Measurements from ENCODE around the gene LRRC75B. TPM values are rescaled to one million over a fixed set of nuclear protein-coding genes. Genes with fewer than 3 reads are reported as not detected.

LRRC75B gene
- total and polyA plus RNA-seq, 4 donors: 4.6 to 47.7 (median 10.6) TPM

GRCh38 chr22:24590596-24591173 is 2.2 kb downstream of the LRRC75B start:
- no peaks in the 10 kb centered on the region for H3K36me3 ChIP-seq (ENCODE audit: control insufficient read depth in 1 of 2, insufficient read depth in 2 of 2, low read length in 1 of 2)
- H3K27me3 ChIP-seq (ENCODE audit: control insufficient read depth in 1 of 2, insufficient read depth in 2 of 2, low read length in 1 of 2): no peaks in the 10 kb centered on the region
- DNase-seq (peak; percentile 40 to 55), ATAC-seq (ENCODE audit: low FRiP score) (no peak)
- intact Hi-C loops (cut with DNase I): no loop called here
- 96% methylated on average over 12 of the region's 12 CpGs for WGBS, 2 donors
- H3K4me3 ChIP-seq (ENCODE audit: low read length in 2 of 2): no peak overlapping the region
- H3K4me1 ChIP-seq (ENCODE audit: control insufficient read depth in 1 of 2, insufficient read depth in 2 of 2, low read length in 2 of 2): no peaks in the 10 kb centered on the region
- H3K27ac ChIP-seq (ENCODE audit: low read depth in 1 of 2, low read length in 2 of 2): no peak overlapping the region
- no peaks in the 10 kb centered on the region for H3K9me3 ChIP-seq (ENCODE audit: control insufficient read depth, low read length)

GRCh38 chr22:24589518-24590030 is 3.3 kb downstream of the LRRC75B start:
- H3K9me3 ChIP-seq (ENCODE audit: control insufficient read depth, low read length): no peaks in the 10 kb centered on the region
- intact Hi-C loops (cut with DNase I): no loop called here

DNA sequence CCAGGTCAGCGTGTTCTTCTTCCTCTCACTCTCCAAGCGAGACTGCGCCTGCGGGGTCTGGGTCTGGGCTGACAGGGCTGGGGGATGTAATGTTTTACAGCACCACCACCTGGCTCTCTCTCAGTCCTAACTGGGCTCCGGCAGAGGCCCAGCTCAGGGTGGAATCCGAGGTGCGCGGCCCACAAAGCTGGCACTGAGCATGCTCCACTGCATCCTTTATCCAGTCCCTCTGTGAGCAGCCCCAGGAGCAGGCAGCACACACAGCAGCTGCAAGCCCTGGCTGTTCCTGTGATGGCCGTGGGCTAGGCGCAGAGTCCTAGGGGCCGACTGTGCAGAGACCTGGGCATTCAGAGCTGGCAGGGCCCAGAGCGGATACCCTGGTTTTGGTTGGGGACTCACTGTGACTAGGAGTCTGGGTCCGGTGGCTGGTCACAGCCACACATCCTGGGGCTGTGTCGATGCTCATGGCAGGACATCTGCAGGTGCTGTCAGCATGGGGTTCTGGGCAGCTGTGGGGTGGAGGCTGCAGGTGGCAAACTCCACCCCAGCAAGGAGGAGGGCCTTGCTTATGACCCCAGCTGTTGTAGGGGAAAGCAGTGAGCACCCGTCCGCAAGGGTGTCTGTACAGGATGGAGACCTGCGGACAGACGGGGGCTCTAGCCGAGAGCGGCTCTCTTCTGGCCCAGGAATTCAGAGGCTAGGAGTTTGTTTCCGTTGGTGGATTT is 4.0 kb downstream of the LRRC75B start:
- Histone ChIP-seq H3K4me3 (ENCODE audit: low read length in 2 of 2) (no peak overlapping the region), H3K9me3 (ENCODE audit: control insufficient read depth, low read length) (no peaks in the 10 kb centered on the region), H3K4me1 (ENCODE audit: control insufficient read depth in 1 of 2, insufficient read depth in 2 of 2, low read length in 2 of 2) (no peaks in the 10 kb centered on the region), H3K27ac (ENCODE audit: low read depth in 1 of 2, low read length in 2 of 2) (no peak overlapping the region), H3K27me3 (ENCODE audit: control insufficient read depth in 1 of 2, insufficient read depth in 2 of 2, low read length in 1 of 2) (no peaks in the 10 kb centered on the region), H3K36me3 (ENCODE audit: control insufficient read depth in 1 of 2, insufficient read depth in 2 of 2, low read length in 1 of 2) (no peaks in the 10 kb centered on the region)
- intact Hi-C loops (cut with DNase I): no loop called here
- peak in 1 of 2 donors; percentile 72 for DNase-seq
- no peak for ATAC-seq (ENCODE audit: low FRiP score)
- 88 to 91% methylated on average over 21 of the region's 21 CpGs for whole genome bisulfite sequencing, 2 donors

More at GRCh38 chr22:24589518-24590030, 3.3 kb downstream of the LRRC75B start:
- Histone ChIP-seq H3K27me3 (ENCODE audit: control insufficient read depth in 1 of 2, insufficient read depth in 2 of 2, low read length in 1 of 2) (no peaks in the 10 kb centered on the region), H3K36me3 (ENCODE audit: control insufficient read depth in 1 of 2, insufficient read depth in 2 of 2, low read length in 1 of 2) (no peaks in the 10 kb centered on the region), H3K27ac (ENCODE audit: low read depth in 1 of 2, low read length in 2 of 2) (no peak overlapping the region), H3K4me1 (ENCODE audit: control insufficient read depth in 1 of 2, insufficient read depth in 2 of 2, low read length in 2 of 2) (no peaks in the 10 kb centered on the region), H3K4me3 (ENCODE audit: low read length in 2 of 2) (no peak overlapping the region)
- WGBS, 2 donors: 91% methylated on average over 7 of the region's 7 CpGs
- ATAC-seq (ENCODE audit: low FRiP score) (no peak), DNase-seq (peak; percentile 37 to 59)

DNA sequence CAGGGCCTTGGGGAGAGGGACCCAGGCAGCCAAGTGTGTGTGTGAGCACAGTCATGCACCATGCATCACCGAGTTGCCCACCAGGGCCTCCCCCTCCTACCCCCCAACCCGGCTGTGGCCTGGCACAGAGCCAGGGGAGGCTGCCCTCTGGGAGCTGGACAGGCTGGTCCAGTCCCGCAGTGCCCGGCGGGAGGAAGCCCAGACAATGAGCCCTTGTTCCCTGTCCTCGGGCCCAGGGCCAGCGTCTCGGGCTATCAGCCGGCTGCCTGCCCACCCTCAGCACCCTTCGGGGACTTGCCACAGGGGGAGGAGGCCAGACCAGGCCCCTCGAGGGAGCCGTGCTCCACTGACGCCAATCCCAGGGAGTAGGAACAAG is 4.5 kb downstream of the LRRC75B start:
- Histone ChIP-seq H3K27ac (ENCODE audit: low read depth in 1 of 2, low read length in 2 of 2) (no peak overlapping the region), H3K4me1 (ENCODE audit: control insufficient read depth in 1 of 2, insufficient read depth in 2 of 2, low read length in 2 of 2) (no peaks in the 10 kb centered on the region), H3K27me3 (ENCODE audit: control insufficient read depth in 1 of 2, insufficient read depth in 2 of 2, low read length in 1 of 2) (no peaks in the 10 kb centered on the region), H3K9me3 (ENCODE audit: control insufficient read depth, low read length) (no peaks in the 10 kb centered on the region), H3K36me3 (ENCODE audit: control insufficient read depth in 1 of 2, insufficient read depth in 2 of 2, low read length in 1 of 2) (no peaks in the 10 kb centered on the region), H3K4me3 (ENCODE audit: low read length in 2 of 2) (no peak overlapping the region)
- ATAC-seq (ENCODE audit: low FRiP score) (no peak), DNase-seq (peak in 1 of 2 donors; percentile 71)
- 48 to 64% methylated on average over 13 of the region's 13 CpGs for WGBS, 2 donors
- intact Hi-C loops (cut with DNase I): no loop called here

GRCh38 chr22:24587948-24588347 is 4.9 kb downstream of the LRRC75B start:
- WGBS, 2 donors: 85 to 86% methylated on average over 8 of the region's 8 CpGs
- intact Hi-C loops (cut with DNase I): no loop called here
- no peaks in the 10 kb centered on the region for H3K36me3 ChIP-seq (ENCODE audit: control insufficient read depth in 1 of 2, insufficient read depth in 2 of 2, low read length in 1 of 2)

DNA sequence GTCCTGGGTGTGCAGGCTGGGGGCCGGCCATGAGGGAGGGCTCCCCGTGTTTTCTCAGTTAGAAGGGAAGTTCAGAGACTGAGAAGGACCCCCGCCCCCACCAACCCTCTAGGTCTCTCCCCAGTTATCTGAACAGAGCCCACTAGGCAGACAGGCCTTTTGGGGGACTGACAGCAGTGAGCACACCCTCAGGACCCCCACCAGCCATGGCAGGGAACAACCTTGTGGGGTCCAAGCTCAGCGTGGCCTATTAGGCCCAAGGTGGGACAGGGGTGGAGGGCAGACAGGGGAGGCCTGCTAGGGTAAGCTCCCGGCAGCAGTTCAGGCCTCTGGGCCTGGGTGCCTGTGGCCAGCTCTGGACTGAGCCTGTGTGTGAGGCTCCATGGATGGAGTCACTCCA is 5.6 kb downstream of the LRRC75B start:
- Histone ChIP-seq H3K4me3 (ENCODE audit: low read length in 2 of 2) (no peak overlapping the region), H3K4me1 (ENCODE audit: control insufficient read depth in 1 of 2, insufficient read depth in 2 of 2, low read length in 2 of 2) (no peaks in the 10 kb centered on the region), H3K27me3 (ENCODE audit: control insufficient read depth in 1 of 2, insufficient read depth in 2 of 2, low read length in 1 of 2) (no peaks in the 10 kb centered on the region), H3K36me3 (ENCODE audit: control insufficient read depth in 1 of 2, insufficient read depth in 2 of 2, low read length in 1 of 2) (no peaks in the 10 kb centered on the region), H3K9me3 (ENCODE audit: control insufficient read depth, low read length) (no peaks in the 10 kb centered on the region), H3K27ac (ENCODE audit: low read depth in 1 of 2, low read length in 2 of 2) (no peak overlapping the region)
- intact Hi-C loops (cut with DNase I): no loop called here
- DNase-seq: peak in 1 of 2 donors; percentile 31
- WGBS, 2 donors: 85 to 87% methylated on average over 5 of the region's 5 CpGs
- no peak for ATAC-seq (ENCODE audit: low FRiP score)

More at GRCh38 chr22:24587948-24588347, 4.9 kb downstream of the LRRC75B start:
- ATAC-seq (ENCODE audit: low FRiP score): no peak
- no peak overlapping the region for H3K27ac ChIP-seq (ENCODE audit: low read depth in 1 of 2, low read length in 2 of 2)
- H3K4me3 ChIP-seq (ENCODE audit: low read length in 2 of 2): no peak overlapping the region
- no peaks in the 10 kb centered on the region for H3K9me3 ChIP-seq (ENCODE audit: control insufficient read depth, low read length)
- no peak for DNase-seq
- H3K27me3 ChIP-seq (ENCODE audit: control insufficient read depth in 1 of 2, insufficient read depth in 2 of 2, low read length in 1 of 2): no peaks in the 10 kb centered on the region
- H3K4me1 ChIP-seq (ENCODE audit: control insufficient read depth in 1 of 2, insufficient read depth in 2 of 2, low read length in 2 of 2): no peaks in the 10 kb centered on the region

GRCh38 chr22:24585927-24586546 is 6.8 kb downstream of the LRRC75B start:
- H3K36me3 ChIP-seq (ENCODE audit: control insufficient read depth in 1 of 2, insufficient read depth in 2 of 2, low read length in 1 of 2): no peaks in the 10 kb centered on the region
- no peaks in the 10 kb centered on the region for H3K9me3 ChIP-seq (ENCODE audit: control insufficient read depth, low read length)
- no peak for ATAC-seq (ENCODE audit: low FRiP score)
- intact Hi-C loops (cut with DNase I): no loop called here
- no peaks in the 10 kb centered on the region for H3K27me3 ChIP-seq (ENCODE audit: control insufficient read depth in 1 of 2, insufficient read depth in 2 of 2, low read length in 1 of 2)
- WGBS, 2 donors: 93 to 94% methylated on average over 22 to 24 of the region's 24 CpGs
- DNase-seq: peak in 1 of 2 donors; percentile 59
- H3K27ac ChIP-seq (ENCODE audit: low read depth in 1 of 2, low read length in 2 of 2): no peak overlapping the region
- H3K4me3 ChIP-seq (ENCODE audit: low read length in 2 of 2): no peak overlapping the region
- H3K4me1 ChIP-seq (ENCODE audit: control insufficient read depth in 1 of 2, insufficient read depth in 2 of 2, low read length in 2 of 2): no peaks in the 10 kb centered on the region

DNA sequence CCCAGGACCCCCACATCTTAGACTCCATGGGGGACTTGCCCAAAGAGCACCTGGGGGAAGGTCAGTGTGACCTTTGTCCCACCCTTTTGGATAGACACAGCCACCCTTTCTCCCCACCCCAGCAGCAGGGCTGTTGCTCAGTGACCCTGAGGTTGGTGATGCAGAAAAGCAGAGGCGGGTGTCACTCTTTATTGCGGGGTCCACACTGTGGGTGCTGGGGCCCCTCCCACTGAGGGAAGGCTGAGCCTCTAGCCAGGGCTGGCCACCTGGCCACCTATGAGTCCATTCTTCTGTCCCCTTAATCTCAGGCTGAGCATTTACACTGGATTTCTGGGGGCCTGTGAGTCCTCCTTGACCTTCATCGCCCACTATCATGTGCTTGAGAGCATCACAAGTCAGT is 7.4 kb downstream of the LRRC75B start:
- intact Hi-C loops (cut with DNase I): no loop called here
- Histone ChIP-seq H3K27me3 (ENCODE audit: control insufficient read depth in 1 of 2, insufficient read depth in 2 of 2, low read length in 1 of 2) (no peaks in the 10 kb centered on the region), H3K27ac (ENCODE audit: low read depth in 1 of 2, low read length in 2 of 2) (no peak overlapping the region), H3K4me1 (ENCODE audit: control insufficient read depth in 1 of 2, insufficient read depth in 2 of 2, low read length in 2 of 2) (no peaks in the 10 kb centered on the region), H3K36me3 (ENCODE audit: control insufficient read depth in 1 of 2, insufficient read depth in 2 of 2, low read length in 1 of 2) (no peaks in the 10 kb centered on the region), H3K4me3 (ENCODE audit: low read length in 2 of 2) (no peak overlapping the region), H3K9me3 (ENCODE audit: control insufficient read depth, low read length) (no peaks in the 10 kb centered on the region)
- WGBS, 2 donors: 95 to 100% methylated on average over 1 to 3 of the region's 3 CpGs
- ATAC-seq (ENCODE audit: low FRiP score) (no peak), DNase-seq (peak in 1 of 2 donors; percentile 59)

Measured in aorta (tissue), 5 donors.